ENCODE measurements around the gene FYN. TPM values are rescaled to one million over a fixed set of nuclear protein-coding genes. Genes with fewer than 3 reads are reported as not detected.

Gene FYN
- total RNA-seq, 1 experiment from 2014 or later = 249 TPM

DNA sequence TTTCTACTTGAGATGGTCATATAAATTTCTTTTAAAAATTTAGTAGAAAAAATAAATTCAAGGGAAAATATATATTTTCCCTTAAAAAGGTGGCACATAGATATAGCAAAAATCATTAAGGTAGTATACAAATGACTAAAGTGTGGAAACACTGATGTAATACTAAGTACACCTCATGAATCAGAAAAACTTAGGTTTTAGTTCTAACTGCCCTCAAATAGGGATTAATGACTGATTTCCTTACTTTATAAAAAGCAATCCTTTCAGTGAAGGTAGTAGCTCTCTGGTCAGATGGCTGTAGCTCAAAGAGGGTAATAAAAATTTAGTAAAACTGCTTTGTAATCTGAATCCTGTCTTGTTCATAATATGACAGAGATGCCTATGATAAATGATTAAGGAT is 63.5 kb downstream of the FYN start:
- no peak overlapping the region for H3K27ac ChIP-seq (ENCODE audit: low read length)
- H3K4me1 ChIP-seq (ENCODE audit: low read length) = peaks cover 74% of the 10 kb centered on the region

GRCh38 chr6:111809264-111809663 is 64.0 kb downstream of the FYN start:
- no peaks in the 10 kb centered on the region for H3K9me2 ChIP-seq (replicated peaks; ENCODE audit: insufficient read depth, low read length)
- no peak overlapping the region for H3K27ac ChIP-seq (ENCODE audit: low read length)
- peaks cover 100% of the 10 kb centered on the region for H3K79me2 ChIP-seq (ENCODE audit: low read length)
- H3K9me3 ChIP-seq (ENCODE audit: low read length) = no peaks in the 10 kb centered on the region
- no peak overlapping the region for H3K9ac ChIP-seq (ENCODE audit: low read length)
- no peaks in the 10 kb centered on the region for H3K27me3 ChIP-seq (ENCODE audit: low read length)
- no peak overlapping the region for H2AFZ ChIP-seq (ENCODE audit: low read length)
- no peak overlapping the region for H3K4me3 ChIP-seq (ENCODE audit: low read length)
- H3K4me2 ChIP-seq (ENCODE audit: low read depth, low read length, poor library complexity, severe bottlenecking) = no peak overlapping the region
- no peaks in the 10 kb centered on the region for H4K20me1 ChIP-seq (ENCODE audit: insufficient read depth, low read depth, low read length)
- peaks cover 7% of the 10 kb centered on the region; the same call in 1 of the 2 replicates for H3K36me3 ChIP-seq (ENCODE audit: insufficient read depth, low read length)
- H3K4me1 ChIP-seq (ENCODE audit: low read length) = peaks cover 76% of the 10 kb centered on the region
- no peak for DNase-seq

More for the DNA sequence above, 63.5 kb downstream of the FYN start:
- H2AFZ ChIP-seq (ENCODE audit: low read length) = no peak overlapping the region
- no peaks in the 10 kb centered on the region for H4K20me1 ChIP-seq (ENCODE audit: insufficient read depth, low read depth, low read length)
- H3K4me3 ChIP-seq (ENCODE audit: low read length) = no peak overlapping the region
- peaks cover 7% of the 10 kb centered on the region; the same call in 1 of the 2 replicates for H3K36me3 ChIP-seq (ENCODE audit: insufficient read depth, low read length)
- DNase-seq = no peak
- no peak overlapping the region for H3K9ac ChIP-seq (ENCODE audit: low read length)
- peaks cover 98% of the 10 kb centered on the region for H3K79me2 ChIP-seq (ENCODE audit: low read length)
- H3K9me2 ChIP-seq (replicated peaks; ENCODE audit: insufficient read depth, low read length) = no peaks in the 10 kb centered on the region
- no peaks in the 10 kb centered on the region for H3K27me3 ChIP-seq (ENCODE audit: low read length)
- no peak overlapping the region for H3K4me2 ChIP-seq (ENCODE audit: low read depth, low read length, poor library complexity, severe bottlenecking)
- no peaks in the 10 kb centered on the region for H3K9me3 ChIP-seq (ENCODE audit: low read length)

DNA sequence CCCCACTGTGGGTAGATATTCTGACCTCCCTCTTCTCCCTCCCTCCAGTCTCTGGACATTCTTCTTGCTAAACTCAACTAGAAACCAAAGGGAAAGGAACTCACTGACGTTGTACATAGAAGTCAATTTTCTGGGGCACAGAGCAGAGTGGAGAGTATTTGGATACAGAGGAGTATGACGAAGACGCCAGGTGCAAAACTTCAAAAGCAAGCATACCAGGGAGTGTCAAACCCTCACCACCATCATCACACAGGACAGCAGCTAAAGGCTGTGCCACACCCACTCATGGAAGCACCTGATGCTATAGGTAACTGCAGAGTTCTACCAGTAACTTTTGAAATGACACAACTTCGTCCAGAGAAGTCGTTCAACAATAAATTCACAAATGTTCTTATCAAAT is 64.8 kb downstream of the FYN start:
- Histone ChIP-seq H2AFZ (ENCODE audit: low read length) (no peak overlapping the region), H3K4me1 (ENCODE audit: low read length) (peaks cover 74% of the 10 kb centered on the region), H3K27ac (ENCODE audit: low read length) (no peak overlapping the region), H3K4me3 (ENCODE audit: low read length) (no peak overlapping the region), H3K79me2 (ENCODE audit: low read length) (peaks cover 100% of the 10 kb centered on the region), H3K9ac (ENCODE audit: low read length) (no peak overlapping the region), H3K27me3 (ENCODE audit: low read length) (no peaks in the 10 kb centered on the region), H3K9me3 (ENCODE audit: low read length) (no peaks in the 10 kb centered on the region), H3K4me2 (ENCODE audit: low read depth, low read length, poor library complexity, severe bottlenecking) (no peak overlapping the region), H4K20me1 (ENCODE audit: insufficient read depth, low read depth, low read length) (no peaks in the 10 kb centered on the region), H3K36me3 (ENCODE audit: insufficient read depth, low read length) (no peaks in the 10 kb centered on the region; the same call in 1 of the 2 replicates), H3K9me2 (replicated peaks; ENCODE audit: insufficient read depth, low read length) (no peaks in the 10 kb centered on the region)
- DNase-seq = no peak

DNA sequence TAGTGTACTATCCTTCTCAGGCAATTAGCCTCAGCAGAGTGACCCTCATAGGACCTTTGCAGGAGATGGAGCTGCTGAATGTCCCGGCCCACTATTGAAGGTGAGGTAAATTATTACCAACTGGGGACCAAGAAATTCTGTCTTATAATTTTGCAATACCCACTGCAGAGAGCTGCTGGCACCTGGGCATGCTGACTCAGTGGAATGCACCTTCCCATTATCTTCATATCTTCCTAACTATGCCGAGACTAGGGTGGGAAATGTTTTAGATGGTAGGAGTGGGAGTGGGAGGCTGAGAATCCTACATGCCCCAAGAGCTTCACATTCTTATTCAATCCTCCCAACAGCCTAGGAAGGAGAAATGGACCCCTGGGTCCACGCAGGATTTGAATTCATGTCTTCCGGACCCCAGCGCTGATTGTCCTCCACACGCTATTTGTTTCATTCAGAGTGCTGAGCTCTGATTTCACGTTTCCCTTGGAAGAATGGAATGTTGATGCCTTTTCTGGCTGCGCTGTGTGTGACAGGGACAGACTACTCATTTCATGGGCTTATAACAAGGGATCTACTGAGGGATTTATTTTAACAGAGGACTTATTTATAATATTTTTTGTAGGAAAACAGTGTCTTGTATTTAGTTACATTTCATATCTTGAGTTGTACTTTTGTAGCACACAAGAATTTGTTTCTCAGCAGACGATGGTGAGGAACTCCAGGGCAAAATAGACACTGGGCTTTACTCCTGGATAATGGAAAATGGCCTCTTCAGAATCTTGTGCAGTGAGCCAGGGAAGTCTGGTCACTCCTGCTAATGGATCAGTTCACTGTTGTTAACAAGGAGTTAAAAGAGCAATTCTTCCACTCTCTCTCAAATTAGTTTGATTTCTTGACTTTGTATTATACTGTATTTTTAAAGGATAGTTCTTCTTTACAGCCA is 66.4 kb downstream of the FYN start:
- H3K4me3 ChIP-seq (ENCODE audit: low read length) = no peak overlapping the region
- peak overlapping the region; percentile 71 for H3K27ac ChIP-seq (ENCODE audit: low read length)
- H3K9ac ChIP-seq (ENCODE audit: low read length) = peak overlapping the region; percentile 26; the same call in 1 of the 2 replicates
- H3K4me2 ChIP-seq (ENCODE audit: low read depth, low read length, poor library complexity, severe bottlenecking) = peak overlapping the region; percentile 31
- DNase-seq = no peak
- peaks cover 99% of the 10 kb centered on the region for H3K79me2 ChIP-seq (ENCODE audit: low read length)
- peaks cover under 1% of the 10 kb centered on the region; the same call in 1 of the 2 replicates for H3K36me3 ChIP-seq (ENCODE audit: insufficient read depth, low read length)
- H3K9me3 ChIP-seq (ENCODE audit: low read length) = no peaks in the 10 kb centered on the region
- no peak overlapping the region for H2AFZ ChIP-seq (ENCODE audit: low read length)
- peaks cover 79% of the 10 kb centered on the region for H3K4me1 ChIP-seq (ENCODE audit: low read length)
- H3K9me2 ChIP-seq (replicated peaks; ENCODE audit: insufficient read depth, low read length) = no peaks in the 10 kb centered on the region
- no peaks in the 10 kb centered on the region for H4K20me1 ChIP-seq (ENCODE audit: insufficient read depth, low read depth, low read length)
- H3K27me3 ChIP-seq (ENCODE audit: low read length) = no peaks in the 10 kb centered on the region

DNA sequence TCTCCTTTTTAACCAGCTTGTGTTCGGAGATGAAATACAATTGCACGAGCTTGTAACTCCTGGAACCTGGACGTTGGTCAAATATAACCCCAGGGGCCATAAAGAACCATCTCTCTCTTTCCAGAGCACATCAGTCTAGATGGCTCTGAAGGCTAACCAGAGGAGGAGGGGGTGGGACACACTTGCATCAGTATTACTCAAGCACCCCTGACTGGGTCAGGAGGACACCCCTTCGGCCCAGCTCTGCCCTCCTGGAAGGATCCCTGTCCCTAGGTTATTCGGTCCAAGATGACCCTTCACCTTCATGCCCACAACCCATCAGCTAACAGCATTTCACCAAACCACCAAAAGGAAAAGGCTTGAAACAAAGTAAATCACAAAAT is 67.1 kb downstream of the FYN start:
- H3K9me2 ChIP-seq (replicated peaks; ENCODE audit: insufficient read depth, low read length) = no peaks in the 10 kb centered on the region
- H3K4me3 ChIP-seq (ENCODE audit: low read length) = no peak overlapping the region
- H3K27me3 ChIP-seq (ENCODE audit: low read length) = no peaks in the 10 kb centered on the region
- peaks cover 82% of the 10 kb centered on the region for H3K4me1 ChIP-seq (ENCODE audit: low read length)
- H3K27ac ChIP-seq (ENCODE audit: low read length) = peak overlapping the region; percentile 71
- H3K9me3 ChIP-seq (ENCODE audit: low read length) = no peaks in the 10 kb centered on the region
- H4K20me1 ChIP-seq (ENCODE audit: insufficient read depth, low read depth, low read length) = no peaks in the 10 kb centered on the region
- peaks cover 99% of the 10 kb centered on the region for H3K79me2 ChIP-seq (ENCODE audit: low read length)
- H3K4me2 ChIP-seq (ENCODE audit: low read depth, low read length, poor library complexity, severe bottlenecking) = peak overlapping the region; percentile 31
- H3K9ac ChIP-seq (ENCODE audit: low read length) = peak overlapping the region; percentile 26; the same call in 1 of the 2 replicates
- H2AFZ ChIP-seq (ENCODE audit: low read length) = no peak overlapping the region
- peaks cover 4% of the 10 kb centered on the region; the same call in 1 of the 2 replicates for H3K36me3 ChIP-seq (ENCODE audit: insufficient read depth, low read length)
- no peak for DNase-seq

GRCh38 chr6:111805511-111806164 is 67.6 kb downstream of the FYN start:
- H3K9me3 ChIP-seq (ENCODE audit: low read length) = no peaks in the 10 kb centered on the region
- DNase-seq = peak; percentile 69
- peaks cover 4% of the 10 kb centered on the region; the same call in 1 of the 2 replicates for H3K36me3 ChIP-seq (ENCODE audit: insufficient read depth, low read length)
- H3K9me2 ChIP-seq (replicated peaks; ENCODE audit: insufficient read depth, low read length) = no peaks in the 10 kb centered on the region
- H3K9ac ChIP-seq (ENCODE audit: low read length) = peak overlapping the region; percentile 26; the same call in 1 of the 2 replicates
- H3K4me3 ChIP-seq (ENCODE audit: low read length) = no peak overlapping the region
- peak overlapping the region; percentile 31 for H3K4me2 ChIP-seq (ENCODE audit: low read depth, low read length, poor library complexity, severe bottlenecking)
- H3K27ac ChIP-seq (ENCODE audit: low read length) = peak overlapping the region; percentile 71
- H3K79me2 ChIP-seq (ENCODE audit: low read length) = peaks cover 99% of the 10 kb centered on the region
- peaks cover 84% of the 10 kb centered on the region for H3K4me1 ChIP-seq (ENCODE audit: low read length)
- H4K20me1 ChIP-seq (ENCODE audit: insufficient read depth, low read depth, low read length) = no peaks in the 10 kb centered on the region
- H3K27me3 ChIP-seq (ENCODE audit: low read length) = no peaks in the 10 kb centered on the region
- H2AFZ ChIP-seq (ENCODE audit: low read length) = no peak overlapping the region

DNA sequence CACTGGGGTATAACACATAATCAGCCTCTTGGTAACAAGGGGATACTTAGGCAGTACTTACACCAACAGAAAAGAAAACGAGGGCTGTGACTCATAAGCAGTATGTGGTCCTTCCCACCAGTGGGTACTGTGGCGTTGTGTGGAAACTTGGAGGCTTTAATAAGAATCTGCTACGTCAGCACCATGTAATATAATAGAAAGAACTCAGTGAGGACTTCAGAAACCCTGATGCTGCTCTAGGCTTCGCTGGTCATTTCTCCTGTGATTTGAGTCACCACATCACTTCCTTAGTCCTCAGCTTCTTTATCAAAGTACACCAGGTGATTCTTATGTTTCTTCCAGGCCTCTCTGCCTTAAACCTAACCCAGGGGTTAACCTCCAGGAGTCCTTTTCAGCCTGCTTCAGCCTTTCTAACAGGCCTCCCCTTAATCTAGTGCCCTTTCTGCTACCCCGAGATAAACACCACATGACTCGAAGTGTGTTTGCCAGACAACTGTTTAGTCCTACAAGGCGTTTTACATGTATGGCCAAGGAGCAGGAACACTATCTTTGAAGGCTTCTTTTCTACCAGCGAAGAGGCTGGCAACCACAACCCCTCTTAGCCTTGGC is 68.5 kb downstream of the FYN start:
- Histone ChIP-seq H3K27me3 (ENCODE audit: low read length) (no peaks in the 10 kb centered on the region), H3K9me2 (replicated peaks; ENCODE audit: insufficient read depth, low read length) (no peaks in the 10 kb centered on the region), H3K4me2 (ENCODE audit: low read depth, low read length, poor library complexity, severe bottlenecking) (no peak overlapping the region), H3K9ac (ENCODE audit: low read length) (no peak overlapping the region), H3K4me3 (ENCODE audit: low read length) (no peak overlapping the region), H3K4me1 (ENCODE audit: low read length) (peaks cover 76% of the 10 kb centered on the region), H4K20me1 (ENCODE audit: insufficient read depth, low read depth, low read length) (no peaks in the 10 kb centered on the region), H3K27ac (ENCODE audit: low read length) (peak overlapping the region; percentile 71), H3K9me3 (ENCODE audit: low read length) (no peaks in the 10 kb centered on the region), H2AFZ (ENCODE audit: low read length) (no peak overlapping the region), H3K36me3 (ENCODE audit: insufficient read depth, low read length) (0 out of 2 replicates have a peak, but pooled peaks cover 4% of the 10 kb centered on the region), H3K79me2 (ENCODE audit: low read length) (peaks cover 99% of the 10 kb centered on the region)
- DNase-seq = no peak

- no peaks in the 10 kb centered on the region for H3K9me3 ChIP-seq (ENCODE audit: low read length)
- H4K20me1 ChIP-seq (ENCODE audit: insufficient read depth, low read depth, low read length) = no peaks in the 10 kb centered on the region
- no peaks in the 10 kb centered on the region for H3K9me2 ChIP-seq (replicated peaks; ENCODE audit: insufficient read depth, low read length)
- H3K79me2 ChIP-seq (ENCODE audit: low read length) = peaks cover 99% of the 10 kb centered on the region
- no peak overlapping the region for H3K9ac ChIP-seq (ENCODE audit: low read length)
- 0 out of 2 replicates have a peak, but pooled peaks cover 4% of the 10 kb centered on the region for H3K36me3 ChIP-seq (ENCODE audit: insufficient read depth, low read length)
- H2AFZ ChIP-seq (ENCODE audit: low read length) = no peak overlapping the region
- H3K27me3 ChIP-seq (ENCODE audit: low read length) = no peaks in the 10 kb centered on the region
- H3K27ac ChIP-seq (ENCODE audit: low read length) = no peak overlapping the region
- peaks cover 68% of the 10 kb centered on the region for H3K4me1 ChIP-seq (ENCODE audit: low read length)
- DNase-seq = no peak
- no peak overlapping the region for H3K4me3 ChIP-seq (ENCODE audit: low read length)
- H3K4me2 ChIP-seq (ENCODE audit: low read depth, low read length, poor library complexity, severe bottlenecking) = no peak overlapping the region
Observed at GRCh38 chr6:111803804-111804203, 69.4 kb downstream of the FYN start.

Data from Karpas-422 (cell line).